Stimulated activated CD4-positive, alpha-beta T cell treated with anti-CD3 and anti-CD28 coated beads, Interleukin-1b, Interleukin-23, amount 100 ng/mL, for 48 hours (primary cell): ENCODE results near the gene POLH.
"Not testable (repeated sequence)": the region's sequence is repeated elsewhere in the genome, so short reads cannot be mapped to it uniquely, and the experiment has no call there.

Source experiments
- DNase-seq: peaks from one replicate; pipeline ENCODE4 v3.0.0-alpha.2; 2020

The POLH gene

DNA sequence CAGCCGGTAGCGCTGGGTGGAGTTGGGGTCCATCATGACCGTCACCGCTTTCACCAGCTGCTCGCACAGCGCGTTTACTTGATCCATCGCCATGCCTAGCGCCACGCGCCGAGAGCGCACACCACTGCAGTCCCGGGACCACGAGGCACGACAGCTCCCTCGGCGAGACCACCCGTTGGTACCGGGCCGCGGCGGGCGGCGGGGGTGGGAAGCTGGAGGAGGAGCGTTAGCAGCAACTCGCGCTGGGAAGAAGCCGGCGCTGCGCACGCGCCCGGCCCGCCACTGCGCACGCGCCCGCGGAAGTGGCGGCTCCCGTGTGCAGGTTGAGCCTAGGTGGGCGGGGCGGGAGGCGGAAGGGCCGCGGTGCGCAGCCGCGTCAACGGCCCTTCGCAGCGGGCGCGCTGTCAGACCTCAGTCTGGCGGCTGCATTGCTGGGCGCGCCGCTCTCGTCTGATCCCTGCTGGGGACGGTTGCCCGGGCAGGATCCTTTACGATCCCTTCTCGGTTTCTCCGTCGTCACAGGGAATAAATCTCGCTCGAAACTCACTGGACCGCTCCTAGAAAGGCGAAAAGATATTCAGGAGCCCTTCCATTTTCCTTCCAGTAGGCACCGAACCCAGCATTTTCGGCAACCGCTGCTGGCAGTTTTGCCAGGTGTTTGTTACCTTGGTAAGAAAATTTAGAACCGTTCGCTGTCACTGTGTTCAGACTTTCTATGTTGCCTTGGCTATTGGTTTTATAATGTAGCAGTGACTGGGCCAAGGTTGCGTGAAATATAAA, at the start of gene POLH, which contains the start of gene XPO5:
Gene POLH (plus strand): TSS at position 414 of the 780 bp plus-strand sequence. CDS start 6,135 bp downstream, outside the sequence.
Gene XPO5 (minus strand): TSS at position 267 of the 780 bp plus-strand sequence. CDS start 174 bp downstream, at position 93.
- peak; percentile 89 for DNase-seq

DNA sequence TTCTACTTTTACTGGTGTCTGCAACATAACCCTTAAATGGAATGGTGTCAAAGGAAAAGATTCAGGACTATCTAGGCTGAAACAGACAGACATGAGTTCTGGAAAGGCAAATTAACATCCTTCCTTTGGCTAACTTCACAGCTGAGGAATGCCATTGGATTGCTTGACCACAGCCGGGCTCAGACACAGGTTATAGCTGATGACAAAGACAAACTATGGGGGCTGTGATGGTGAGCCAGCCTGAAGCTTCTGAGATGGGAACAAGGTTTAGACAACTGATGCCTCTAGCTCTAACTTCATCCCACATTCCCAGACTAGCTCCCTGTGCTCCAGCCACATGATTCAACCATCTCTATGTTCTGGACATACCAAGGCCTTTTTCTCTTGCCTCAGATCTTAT, 43.8 kb upstream of the POLH start:
- no peak for DNase-seq

DNA sequence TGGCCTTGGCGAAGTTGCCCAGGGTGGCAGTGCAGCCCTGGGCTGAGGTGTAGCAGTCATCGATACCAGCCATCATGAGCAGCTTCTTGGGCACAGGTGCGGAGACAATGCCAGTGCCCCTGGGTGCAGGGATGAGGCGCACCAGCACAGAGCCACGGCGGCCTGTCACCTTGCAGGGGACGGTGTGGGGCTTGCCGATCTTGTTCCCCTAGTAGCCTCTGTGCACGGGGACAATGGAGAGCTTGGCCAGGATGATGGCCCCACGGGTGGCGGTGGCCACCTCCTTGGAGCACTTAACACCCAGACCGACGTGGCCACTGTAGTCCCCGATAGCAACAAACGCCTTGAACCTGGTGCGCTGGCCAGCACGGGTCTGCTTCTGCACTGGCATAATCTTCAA, 37.0 kb upstream of the POLH start:
- not testable (repeated sequence) for DNase-seq

GRCh38 chr6:43539409-43539808, 36.6 kb upstream of the POLH start:
- DNase-seq = not testable (repeated sequence)

DNA sequence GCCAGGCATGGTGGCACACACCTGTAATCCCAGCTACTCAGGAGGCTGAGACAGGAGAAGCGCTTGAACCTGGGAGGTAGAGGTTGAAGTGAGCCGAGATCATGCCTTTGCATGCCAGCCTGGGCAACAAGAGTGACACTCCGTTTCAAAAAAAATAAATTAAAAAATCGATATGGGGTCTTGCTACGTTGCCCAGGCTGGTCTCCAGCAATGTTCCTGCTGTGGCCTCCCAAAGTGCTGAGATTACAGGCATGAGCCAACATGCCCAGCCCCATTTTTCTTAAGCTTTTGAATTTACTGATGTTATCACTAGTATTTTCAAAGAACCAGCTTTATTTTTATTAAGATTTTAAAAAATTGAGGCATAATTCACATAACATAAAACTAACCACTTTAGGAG, 35.5 kb upstream of the POLH start:
- no peak for DNase-seq

DNA sequence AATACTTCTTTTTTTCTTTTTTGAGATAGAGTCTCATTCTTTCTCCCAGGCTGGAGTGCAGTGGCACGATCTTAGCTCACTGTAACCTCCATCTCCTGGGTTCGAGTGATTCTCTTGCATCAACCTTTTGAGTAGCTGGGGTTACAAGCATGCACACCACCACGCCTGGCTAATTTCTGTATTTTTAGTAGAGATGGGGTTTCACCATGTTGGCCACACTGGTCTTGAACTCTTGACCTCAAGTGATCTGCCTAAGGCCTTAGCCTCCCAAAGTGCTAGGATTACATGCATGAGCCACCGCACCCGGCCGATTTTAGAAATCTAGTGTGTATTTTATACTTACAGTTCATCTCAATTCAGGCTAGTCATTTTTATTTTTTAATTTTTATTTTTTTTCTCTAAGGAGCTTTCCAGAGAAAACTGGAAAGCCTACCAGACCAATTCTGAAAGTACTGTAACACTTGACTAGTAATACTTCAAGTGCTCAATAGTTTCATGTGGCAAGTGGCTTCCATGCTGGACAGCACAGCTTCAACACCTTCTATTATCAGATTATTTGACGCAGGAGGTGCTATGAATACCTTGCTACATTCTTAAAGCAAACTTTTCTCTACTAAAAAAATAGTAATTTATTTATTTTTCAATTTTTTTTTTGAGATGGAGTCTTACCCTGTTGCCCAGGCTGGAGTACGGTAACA, 34.1 kb upstream of the POLH start:
- no peak for DNase-seq

DNA sequence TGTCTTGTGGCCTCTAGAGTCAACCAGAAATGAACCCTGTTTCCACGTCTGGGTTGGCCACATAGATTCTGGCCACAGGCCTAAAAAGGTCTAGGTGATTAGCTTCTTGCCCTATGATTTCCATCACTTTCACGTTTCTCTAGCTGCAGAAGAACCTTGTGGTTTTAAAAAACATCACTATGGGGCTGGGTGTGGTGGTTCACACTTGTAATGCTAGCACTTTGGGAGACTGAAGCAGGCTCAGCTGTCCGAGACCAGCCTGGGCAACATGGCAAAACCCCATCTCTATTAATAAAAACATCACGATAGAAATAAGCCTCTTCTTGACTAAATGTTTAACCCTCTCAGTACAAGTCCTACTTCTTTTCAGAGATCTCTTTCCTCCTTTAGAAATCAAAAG, 31.5 kb upstream of the POLH start:
- no peak for DNase-seq

DNA sequence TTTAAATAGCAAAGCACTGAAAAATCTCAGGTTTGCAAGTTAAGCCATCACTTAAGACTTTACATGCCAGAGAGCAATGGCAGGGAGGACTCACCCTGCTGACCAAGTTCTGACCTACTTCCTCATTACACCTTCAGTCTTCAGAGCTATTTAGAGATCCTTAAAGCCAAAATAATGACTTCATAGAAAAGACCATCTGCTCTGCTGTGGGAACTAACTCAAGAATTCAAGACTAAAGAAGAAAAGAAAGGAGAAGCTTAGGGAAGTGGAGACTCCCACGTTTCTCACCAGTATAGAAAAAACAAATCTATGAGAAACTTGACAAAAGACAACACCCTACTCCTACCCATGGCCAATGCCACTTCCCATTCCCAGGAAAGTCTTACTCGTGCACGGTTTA, 28.8 kb upstream of the POLH start:
- DNase-seq = no peak

- DNase-seq = not testable (repeated sequence)
These were observed 18.4 kb upstream of the POLH start for GRCh38 chr6:43557620-43558019.

DNA sequence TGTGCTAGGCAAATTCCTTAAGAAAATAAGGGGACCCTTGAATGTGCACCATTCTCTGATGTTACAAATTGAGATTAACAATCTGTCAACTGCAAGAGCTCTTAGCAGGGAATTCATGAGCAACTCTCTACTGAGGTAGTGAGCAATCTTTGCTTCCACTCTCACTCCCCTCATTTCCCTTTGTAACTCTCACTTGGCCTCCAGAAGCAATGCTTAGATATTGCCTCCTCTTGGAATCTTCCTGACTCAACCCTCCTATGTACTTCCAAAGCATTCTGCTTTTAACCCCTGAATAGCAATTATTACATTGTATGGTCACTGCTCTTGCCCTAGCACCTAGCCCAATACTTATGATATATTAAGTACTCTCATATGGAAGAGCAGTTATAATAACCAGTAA, 16.7 kb upstream of the POLH start:
- DNase-seq = no peak

GRCh38 chr6:43570876-43571441, 5.0 kb upstream of the POLH start:
- DNase-seq = no peak

- no peak for DNase-seq
These were observed 4.0 kb upstream of the POLH start for GRCh38 chr6:43572015-43572414.

DNA sequence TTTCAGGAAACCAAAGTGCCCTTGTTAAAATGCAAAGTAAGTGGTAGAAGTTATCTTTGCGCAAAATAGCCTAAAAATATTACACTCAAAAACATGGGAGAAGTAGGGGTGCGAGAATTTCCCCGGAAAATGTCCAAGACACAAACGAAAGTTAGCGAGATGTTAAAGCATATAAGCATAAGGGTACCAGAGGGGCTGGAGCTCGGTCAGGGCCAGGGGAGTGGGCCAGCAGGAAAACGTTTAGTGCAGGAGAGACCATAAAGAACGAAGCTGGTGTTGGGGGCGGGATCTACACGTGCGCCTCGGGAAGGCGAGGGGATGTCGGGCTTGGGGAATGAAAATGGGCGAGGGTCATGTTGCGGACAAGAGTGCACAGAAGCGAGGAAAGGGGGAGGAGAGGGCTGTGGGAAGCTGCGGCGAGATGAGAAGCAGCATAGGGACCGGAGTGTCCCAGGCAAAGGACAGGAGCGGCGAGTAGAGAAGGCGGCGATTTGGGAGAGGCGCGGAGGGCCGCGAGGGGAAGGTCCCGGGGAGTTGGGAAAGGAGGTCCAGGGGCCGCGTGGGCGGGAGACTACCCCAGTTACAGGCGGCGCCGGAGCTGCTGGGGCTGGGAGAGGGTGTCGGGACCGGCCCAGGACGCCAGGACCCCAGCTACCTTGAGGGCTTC, 747 bp upstream of the POLH start:
- DNase-seq = peak; percentile 34

GRCh38 chr6:43578748-43579147, 2.8 kb downstream of the POLH start:
- no peak for DNase-seq

DNA sequence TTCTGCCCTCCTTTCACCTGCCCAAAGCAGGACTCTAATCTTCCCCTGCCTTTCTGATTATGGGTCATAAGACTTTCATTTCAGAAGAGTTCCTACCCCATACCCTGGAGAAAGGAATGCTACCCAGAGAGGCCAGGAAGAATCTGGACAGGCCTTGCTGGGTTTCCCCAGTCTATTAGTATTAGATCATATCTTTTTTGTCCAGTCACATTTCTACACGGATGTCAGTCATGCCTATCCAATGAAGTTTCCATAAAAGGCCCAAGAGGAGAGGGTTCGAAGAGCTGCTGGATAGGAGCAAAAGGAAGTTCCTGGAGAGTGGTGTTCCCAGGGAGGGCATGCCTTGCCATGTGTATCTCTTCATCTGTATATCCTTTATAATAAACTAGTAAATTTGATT, 3.2 kb downstream of the POLH start:
- DNase-seq = no peak

DNA sequence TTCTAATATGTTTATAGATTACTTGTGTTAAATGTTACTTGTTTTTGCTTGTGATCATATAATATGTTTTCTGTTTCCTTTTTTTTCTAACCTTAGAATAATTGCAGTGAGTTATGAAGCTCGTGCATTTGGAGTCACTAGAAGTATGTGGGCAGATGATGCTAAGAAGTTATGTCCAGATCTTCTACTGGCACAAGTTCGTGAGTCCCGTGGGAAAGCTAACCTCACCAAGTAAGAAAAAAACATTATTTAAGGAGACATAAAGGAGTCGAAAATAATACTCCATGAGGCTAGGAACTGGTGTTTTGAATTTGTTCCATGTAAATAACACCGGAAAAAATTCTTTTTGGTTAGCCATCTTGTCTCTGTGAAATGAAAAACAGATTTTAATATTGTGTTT, 6.9 kb downstream of the POLH start:
- no peak for DNase-seq

- no peak for DNase-seq
These were observed 9.0 kb downstream of the POLH start for GRCh38 chr6:43584892-43585570.

DNA sequence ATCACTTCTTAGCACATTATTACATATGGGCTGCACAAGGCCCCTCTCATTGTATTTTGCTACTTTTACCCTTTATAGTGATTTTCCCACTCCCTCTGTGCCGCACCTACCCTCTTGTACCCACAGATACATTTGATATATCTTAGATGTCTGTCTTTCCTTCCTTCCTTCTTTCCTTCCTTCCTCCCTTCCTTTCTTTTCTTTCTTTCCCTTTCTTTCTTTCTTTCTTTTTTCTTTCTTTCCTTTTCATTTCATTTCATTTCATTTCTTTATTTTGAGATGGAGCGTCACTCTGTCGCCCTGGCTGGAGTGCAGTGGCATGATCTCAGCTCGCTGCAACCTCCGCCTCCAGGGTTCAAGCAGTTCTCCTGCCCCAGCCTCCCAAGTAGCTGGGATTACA, 12.2 kb downstream of the POLH start:
- no peak for DNase-seq

GRCh38 chr6:43589564-43589963, 13.6 kb downstream of the POLH start:
- DNase-seq = not testable (repeated sequence)

DNA sequence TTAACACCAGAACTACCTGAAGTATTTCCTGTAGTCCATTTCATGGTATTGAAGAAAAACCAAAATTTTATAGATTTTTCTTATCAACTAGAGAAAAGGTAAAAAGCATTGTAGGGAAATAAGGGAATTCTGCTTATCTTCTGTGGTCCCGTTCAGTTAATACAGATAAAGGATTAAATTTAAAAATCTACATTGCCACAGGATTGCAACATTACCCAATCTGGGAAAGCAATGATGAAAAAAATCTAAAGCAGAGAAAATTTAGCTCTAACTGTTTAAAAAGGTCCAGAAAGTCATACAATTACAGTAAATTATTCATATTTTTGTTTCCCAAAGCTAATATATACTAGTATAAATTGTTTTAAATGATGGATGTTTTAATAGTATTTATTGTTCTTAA, 18.0 kb downstream of the POLH start:
- DNase-seq = no peak

DNA sequence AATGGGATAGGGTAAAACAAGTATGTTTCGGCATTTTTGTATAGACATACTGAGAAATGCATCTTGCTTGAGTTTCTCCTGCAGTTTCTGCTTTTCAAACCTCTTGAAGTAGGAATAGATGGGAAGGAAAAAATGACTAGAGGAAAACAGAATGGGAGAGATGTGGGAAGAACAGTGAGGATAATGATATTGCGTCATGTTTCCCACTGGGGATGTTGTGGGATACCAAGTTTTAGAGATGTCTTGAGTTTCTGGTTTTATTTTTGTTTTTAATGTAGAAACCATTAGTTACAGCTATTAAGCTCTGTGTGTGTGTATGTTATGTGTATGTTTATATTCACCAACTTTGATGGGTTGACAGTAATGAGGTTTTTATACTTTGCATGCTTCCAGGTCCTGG, 24.6 kb downstream of the POLH start:
- DNase-seq = no peak

DNA sequence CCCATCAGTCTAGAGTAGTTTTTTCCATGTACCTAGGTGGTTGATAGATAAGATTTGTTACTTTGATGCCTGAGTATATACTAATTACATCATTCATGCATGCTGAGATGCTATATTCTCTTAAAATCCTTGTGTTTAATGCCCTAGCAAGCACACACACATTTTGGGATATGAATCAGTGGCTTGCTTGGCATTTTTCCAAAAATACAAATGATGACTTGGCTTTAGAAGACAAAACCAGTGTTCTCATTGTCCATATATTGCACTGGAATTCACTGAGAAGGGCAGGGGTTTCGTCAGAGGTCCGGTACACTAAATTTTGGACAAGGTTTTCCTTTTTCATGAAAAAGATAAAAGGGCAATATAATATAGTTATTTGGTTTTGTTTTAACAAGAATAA, 28.2 kb downstream of the POLH start:
- no peak for DNase-seq

DNA sequence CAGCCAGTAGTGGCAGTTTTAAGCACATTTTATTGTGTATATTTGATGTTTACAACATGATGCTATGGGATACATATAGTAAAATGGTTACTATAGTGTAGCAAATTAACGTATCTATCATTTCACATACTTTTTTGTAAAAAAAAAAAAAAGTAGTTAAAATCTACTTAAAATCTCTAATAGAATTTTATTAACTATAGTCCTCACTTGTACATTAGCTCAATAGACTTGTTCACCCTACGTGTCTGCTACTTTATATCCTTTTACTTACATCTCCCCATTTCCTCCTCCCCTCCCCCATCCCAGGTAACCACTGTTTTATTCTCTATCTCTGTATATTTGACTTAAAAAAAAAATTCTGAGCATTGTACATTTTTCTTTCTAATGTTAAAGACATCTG, 30.0 kb downstream of the POLH start:
- no peak for DNase-seq
